HUES6 (cell line): ENCODE data around the gene DPEP1.

Experiments
- H3K27ac ChIP-seq: 2 replicates; pipeline ENCODE4 v1.7.0; 2013; ENCODE audit warnings: low read depth, mild to moderate bottlenecking, low read length, inconsistent platforms
- H3K27me3 ChIP-seq: 2 replicates; pipeline ENCODE4 v1.6.1; 2013; ENCODE audit warnings: low read length; ENCODE audit not compliant: control insufficient read depth, insufficient read depth
- H3K36me3 ChIP-seq: 2 replicates; pipeline ENCODE4 v1.6.1; 2013; ENCODE audit warnings: low read length; ENCODE audit not compliant: control insufficient read depth, insufficient read depth
- H3K4me1 ChIP-seq: 2 replicates; pipeline ENCODE4 v1.6.1; 2013; ENCODE audit warnings: low read length; ENCODE audit not compliant: control insufficient read depth, insufficient read depth
- H3K4me3 ChIP-seq: 2 replicates; pipeline ENCODE4 v1.5.1; 2013; ENCODE audit warnings: low read depth, low read length
- H3K9ac ChIP-seq: one replicate; pipeline ENCODE4 v1.6.1; 2013; ENCODE audit warnings: mild to moderate bottlenecking, low read length
- H3K9me3 ChIP-seq: 2 replicates; pipeline ENCODE4 v1.6.1; 2013; ENCODE audit warnings: low read depth, low read length; ENCODE audit not compliant: control insufficient read depth, insufficient read depth

The DPEP1 gene

DNA sequence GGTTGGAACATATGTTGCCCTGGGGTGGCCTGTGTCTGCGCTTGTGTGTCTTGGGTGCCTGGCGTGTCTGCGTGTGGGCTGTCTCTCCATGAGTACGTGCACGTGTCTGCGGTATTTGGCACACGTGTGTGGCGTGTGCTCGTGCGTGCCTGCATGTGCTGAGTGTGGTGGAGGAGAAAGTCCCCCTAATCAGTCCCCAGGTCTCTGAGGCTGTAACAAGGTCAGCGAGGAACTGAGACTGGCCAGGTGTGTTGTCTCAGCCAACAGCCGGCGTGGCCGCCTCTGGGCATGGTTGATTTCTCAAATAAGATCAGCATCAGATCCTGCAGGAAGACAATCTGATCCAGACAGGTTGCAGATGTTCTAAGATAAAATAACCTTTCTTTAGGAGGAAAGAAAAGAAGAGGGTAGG, 41.4 kb upstream of the DPEP1 start:
- H3K9ac ChIP-seq = no peak overlapping the region
- no peak overlapping the region for H3K27ac ChIP-seq
- 0 out of 2 replicates have a peak, but pooled peaks cover 4% of the 10 kb centered on the region for H3K36me3 ChIP-seq
- peaks cover 7% of the 10 kb centered on the region for H3K4me1 ChIP-seq
- no peak overlapping the region for H3K4me3 ChIP-seq
- H3K9me3 ChIP-seq = no peaks in the 10 kb centered on the region
- peaks cover 46% of the 10 kb centered on the region for H3K27me3 ChIP-seq

- H3K4me1 ChIP-seq = peaks cover 7% of the 10 kb centered on the region
- H3K36me3 ChIP-seq = 0 out of 2 replicates have a peak, but pooled peaks cover under 1% of the 10 kb centered on the region
- H3K27me3 ChIP-seq = peaks cover 52% of the 10 kb centered on the region
- H3K9ac ChIP-seq = no peak overlapping the region
- no peaks in the 10 kb centered on the region for H3K9me3 ChIP-seq
- H3K4me3 ChIP-seq = no peak overlapping the region
- H3K27ac ChIP-seq = no peak overlapping the region
These were observed 40.8 kb upstream of the DPEP1 start for GRCh38 chr16:89572485-89573205.

DNA sequence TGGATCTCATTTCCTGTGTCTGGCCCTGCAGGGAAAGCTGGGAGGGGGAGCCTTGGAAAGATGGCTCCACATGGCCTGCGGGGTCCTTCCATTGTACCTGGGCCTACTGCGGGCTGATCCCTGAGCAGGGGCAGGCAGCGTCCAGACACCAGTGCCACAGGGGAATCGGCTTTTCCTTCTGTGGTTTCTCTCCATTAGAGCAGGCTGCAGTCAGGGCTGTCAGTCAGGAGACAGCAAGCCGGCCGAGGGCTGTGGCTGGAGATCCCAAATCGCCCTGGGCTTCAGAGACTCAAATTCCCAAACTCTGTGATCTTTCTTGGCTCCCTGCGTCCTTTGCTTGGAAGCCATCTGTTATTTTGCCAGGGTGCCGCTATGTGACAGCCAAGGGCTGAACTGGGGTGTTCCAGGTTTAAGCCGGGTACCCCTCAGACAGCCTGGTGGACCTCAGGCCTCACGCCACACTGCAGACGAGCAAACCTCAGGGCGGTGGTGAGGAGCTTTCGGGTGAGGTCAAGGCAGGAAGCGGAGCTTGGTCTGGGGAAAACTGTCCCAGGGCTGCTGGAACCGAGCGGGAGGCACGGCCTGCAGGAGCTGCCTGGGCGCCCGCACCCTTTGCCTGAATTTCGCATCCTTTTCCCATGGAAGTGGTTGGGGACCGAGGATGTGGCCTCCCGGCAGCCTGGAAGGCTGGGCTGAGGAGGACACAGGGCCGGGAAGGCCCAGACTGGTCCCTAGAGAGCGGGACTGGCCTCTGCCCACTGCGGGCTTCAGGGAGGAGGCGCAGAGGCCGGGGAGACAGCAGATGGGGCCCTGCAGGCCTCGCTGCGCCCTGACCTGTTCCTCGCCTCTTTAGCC, 39.4 kb upstream of the DPEP1 start:
- peaks cover 7% of the 10 kb centered on the region for H3K4me1 ChIP-seq
- peak overlapping the region; percentile 36 for H3K9ac ChIP-seq
- peak overlapping the region; percentile 62 for H3K4me3 ChIP-seq
- H3K9me3 ChIP-seq = no peaks in the 10 kb centered on the region
- no peak overlapping the region for H3K27ac ChIP-seq
- no peaks in the 10 kb centered on the region for H3K36me3 ChIP-seq
- peaks cover 54% of the 10 kb centered on the region for H3K27me3 ChIP-seq

DNA sequence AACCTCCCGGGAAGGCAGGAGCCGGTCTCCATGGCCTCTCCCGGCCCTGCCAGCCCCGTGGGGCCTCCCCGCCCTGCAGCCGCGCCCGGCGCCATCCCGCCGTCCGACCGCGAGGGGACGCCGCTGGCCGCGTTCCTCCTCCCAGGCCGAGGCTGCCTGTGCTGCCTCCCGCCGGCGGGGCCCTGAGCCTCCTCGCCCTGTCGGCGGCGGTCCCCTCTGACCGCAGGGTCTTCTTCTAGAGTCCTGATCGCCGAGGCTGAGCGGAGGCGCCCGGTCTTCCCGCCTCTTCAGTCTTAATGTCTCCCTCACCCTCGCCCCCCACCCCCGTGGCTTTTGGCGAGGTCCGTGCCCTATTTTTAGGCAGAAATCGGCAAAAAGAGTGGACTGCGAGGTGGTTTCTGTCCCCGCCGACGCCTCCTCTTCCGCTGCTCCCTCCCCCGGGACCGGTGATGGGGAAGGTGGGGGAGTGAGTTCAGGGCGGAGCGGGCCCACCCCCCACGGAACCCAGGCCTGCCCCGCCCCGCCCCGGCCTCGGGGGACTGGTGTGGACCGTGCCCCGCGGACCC, 38.7 kb upstream of the DPEP1 start:
- H3K4me1 ChIP-seq = peaks cover 7% of the 10 kb centered on the region
- H3K9me3 ChIP-seq = no peaks in the 10 kb centered on the region
- no peak overlapping the region for H3K27ac ChIP-seq
- peak overlapping the region; percentile 62 for H3K4me3 ChIP-seq
- peaks cover 53% of the 10 kb centered on the region for H3K27me3 ChIP-seq
- peaks cover 5% of the 10 kb centered on the region for H3K36me3 ChIP-seq
- H3K9ac ChIP-seq = peak overlapping the region; percentile 36

GRCh38 chr16:89575247-89576152, 37.9 kb upstream of the DPEP1 start, which contains the start of gene CPNE7:
Gene CPNE7 (plus strand): TSS chr16:89575758. CDS start chr16:89575898, 140 bp downstream.
- Histone ChIP-seq H3K27ac (no peak within 1 kb of the TSS), H3K36me3 (peaks cover 5% of the 10 kb centered on the region), H3K9me3 (no peaks in the 10 kb centered on the region), H3K27me3 (peaks cover 47% of the 10 kb centered on the region), H3K4me3 (peak within 1 kb of the TSS; percentile 62), H3K9ac (peak within 1 kb of the TSS; percentile 39), H3K4me1 (peaks cover 7% of the 10 kb centered on the region)

DNA sequence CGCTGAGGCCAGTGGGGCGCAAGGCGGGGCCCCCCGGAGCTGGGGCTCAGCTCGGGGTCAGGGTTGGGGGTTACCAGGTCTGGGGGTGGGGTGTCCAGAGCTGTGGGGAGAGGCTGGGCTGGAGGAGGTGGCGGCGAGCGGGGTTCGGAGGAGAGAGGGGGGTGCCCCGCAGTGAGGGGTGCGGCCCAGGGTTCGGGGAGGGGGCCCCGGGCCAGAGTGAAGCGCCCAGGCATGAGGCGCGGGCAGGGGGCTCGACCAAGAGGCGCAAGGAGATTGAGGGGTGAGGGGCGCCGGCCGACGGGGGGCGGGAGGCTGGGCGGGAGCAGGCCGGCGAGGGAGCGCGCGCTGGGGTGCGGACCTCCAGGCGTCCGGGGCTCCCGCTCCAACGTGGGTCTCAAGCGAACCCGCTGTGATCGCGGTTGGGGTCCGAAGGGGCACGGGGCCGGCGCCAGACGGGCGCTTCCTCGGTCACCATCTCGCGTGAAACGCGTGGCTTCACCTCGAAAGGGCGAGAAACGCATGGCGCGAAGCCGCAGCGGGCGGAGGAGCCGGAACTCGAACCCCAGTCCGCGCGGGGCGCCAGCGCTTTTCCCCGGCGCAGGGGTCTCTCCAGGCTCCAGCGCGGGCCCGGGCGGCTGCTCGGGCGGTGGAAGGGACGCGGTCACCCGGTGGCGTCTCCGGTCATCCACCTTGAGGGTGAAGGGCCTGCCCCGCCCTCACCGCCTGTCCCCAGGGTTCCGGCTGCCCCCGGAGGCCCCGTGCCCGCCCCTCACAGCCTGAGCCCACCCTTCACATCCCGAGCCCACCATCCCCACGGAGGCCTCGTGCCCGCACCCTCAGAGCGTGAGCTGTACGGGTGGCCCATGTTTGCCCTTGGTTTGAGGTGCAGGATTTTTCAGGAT, 37.0 kb upstream of the DPEP1 start:
- Histone ChIP-seq H3K4me3 (peak overlapping the region; percentile 62), H3K9ac (no peak overlapping the region), H3K27me3 (peaks cover 45% of the 10 kb centered on the region), H3K27ac (no peak overlapping the region), H3K9me3 (no peaks in the 10 kb centered on the region), H3K36me3 (peaks cover 5% of the 10 kb centered on the region), H3K4me1 (peaks cover 7% of the 10 kb centered on the region)

GRCh38 chr16:89577055-89577759, 36.2 kb upstream of the DPEP1 start:
- Histone ChIP-seq H3K27ac (no peak overlapping the region), H3K36me3 (peaks cover 5% of the 10 kb centered on the region), H3K9me3 (no peaks in the 10 kb centered on the region), H3K27me3 (peaks cover 37% of the 10 kb centered on the region), H3K9ac (no peak overlapping the region), H3K4me1 (peaks cover 7% of the 10 kb centered on the region), H3K4me3 (peak overlapping the region; percentile 62; the same call in 1 of the 2 replicates)

- Histone ChIP-seq H3K27ac (no peak overlapping the region), H3K4me1 (peaks cover 1% of the 10 kb centered on the region), H3K36me3 (peaks cover 5% of the 10 kb centered on the region), H3K9ac (no peak overlapping the region), H3K4me3 (no peak overlapping the region), H3K9me3 (no peaks in the 10 kb centered on the region), H3K27me3 (peaks cover 32% of the 10 kb centered on the region)
These were observed 34.1 kb upstream of the DPEP1 start for GRCh38 chr16:89579351-89579750.

DNA sequence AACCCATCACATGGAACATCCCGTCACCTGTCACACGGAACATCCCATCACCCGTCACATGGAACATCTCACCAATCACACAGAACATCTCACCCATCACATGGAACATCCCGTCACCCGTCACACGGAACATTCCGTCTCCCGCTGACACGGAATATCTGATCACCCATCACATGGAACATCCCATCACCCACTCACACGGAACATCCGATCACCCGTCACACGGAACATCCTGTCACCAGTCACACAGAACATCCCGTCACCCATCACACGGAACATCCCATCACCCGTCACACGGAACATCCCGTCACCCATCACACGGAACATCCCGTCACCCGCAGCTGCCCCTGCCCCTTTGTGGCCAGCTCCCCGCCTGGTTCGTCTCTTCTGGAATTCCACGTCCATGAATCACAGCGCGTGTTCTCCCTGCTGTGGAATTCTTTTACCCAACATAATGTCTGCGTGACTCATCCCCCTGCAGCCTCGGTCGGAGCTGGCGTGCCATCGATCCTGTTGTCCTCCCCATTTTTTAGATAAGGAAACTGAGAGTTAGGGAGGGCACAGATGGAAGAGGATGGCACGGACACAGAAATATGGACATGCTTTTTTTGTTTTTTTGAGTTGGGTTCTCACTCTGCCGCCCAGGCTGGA, 32.3 kb upstream of the DPEP1 start:
- Histone ChIP-seq H3K36me3 (peaks cover 5% of the 10 kb centered on the region), H3K4me3 (no peak overlapping the region), H3K4me1 (no peaks in the 10 kb centered on the region), H3K9me3 (no peaks in the 10 kb centered on the region), H3K27me3 (peaks cover 16% of the 10 kb centered on the region), H3K9ac (no peak overlapping the region), H3K27ac (no peak overlapping the region)
